K562 treated with DMSO at 1 percent for 48 hours (cell line): ENCODE data around the gene SSTR3. TPM values are rescaled to one million over a fixed set of nuclear protein-coding genes. Genes with fewer than 3 reads are reported as not detected.

Experiments
- total RNA-seq: library from RNA; unstranded; fragments of 300-600 nt; gene quantifications from 2 replicates; pipeline ENCODE4 v1.2.3, GENCODE V29; 2022; ENCODE audit warnings: low replicate concordance; ENCODE audit errors: extremely low read depth

The SSTR3 gene
- total RNA-seq = not detected in 2 replicates

DNA sequence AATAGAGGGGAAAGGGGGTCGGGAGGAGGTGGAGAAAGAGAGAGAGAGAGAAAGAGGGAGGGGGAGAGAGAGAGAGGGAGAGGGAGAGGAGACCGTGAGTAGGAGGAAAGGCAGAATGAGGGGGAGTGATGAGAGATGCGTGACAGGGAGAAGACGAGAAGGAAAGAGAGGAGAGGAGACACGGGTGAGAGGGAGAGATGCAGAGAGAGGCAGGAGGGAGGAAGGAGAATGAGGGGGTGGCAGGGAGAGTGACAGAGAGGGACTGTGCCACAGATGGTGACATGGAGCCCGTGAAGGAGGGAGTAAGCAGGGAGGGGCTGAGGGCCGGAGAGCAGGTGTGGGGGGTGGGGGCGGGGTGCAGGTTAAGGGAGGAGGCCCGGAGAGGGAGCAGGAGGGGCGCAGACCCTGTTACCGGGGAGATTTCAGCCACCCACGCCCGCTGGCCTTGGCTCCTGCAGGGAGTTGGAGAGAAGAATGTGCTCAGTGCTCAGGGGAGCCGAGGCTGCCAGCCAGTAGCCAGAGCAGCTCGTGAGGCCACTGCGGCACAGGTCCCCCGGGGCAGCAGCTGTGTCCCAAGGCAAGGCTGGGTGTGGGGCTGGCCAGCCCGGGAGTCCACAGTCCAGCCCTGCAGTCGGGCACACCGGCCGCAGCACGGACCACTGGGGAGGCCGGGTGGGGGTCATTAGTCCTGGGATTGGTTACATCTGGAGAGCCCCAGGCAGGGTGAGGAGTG lies at the start of gene SSTR3:
Gene SSTR3 (minus strand): TSS at position 304 of the 733 bp plus-strand sequence. CDS start 4,674 bp downstream, outside the sequence.

DNA sequence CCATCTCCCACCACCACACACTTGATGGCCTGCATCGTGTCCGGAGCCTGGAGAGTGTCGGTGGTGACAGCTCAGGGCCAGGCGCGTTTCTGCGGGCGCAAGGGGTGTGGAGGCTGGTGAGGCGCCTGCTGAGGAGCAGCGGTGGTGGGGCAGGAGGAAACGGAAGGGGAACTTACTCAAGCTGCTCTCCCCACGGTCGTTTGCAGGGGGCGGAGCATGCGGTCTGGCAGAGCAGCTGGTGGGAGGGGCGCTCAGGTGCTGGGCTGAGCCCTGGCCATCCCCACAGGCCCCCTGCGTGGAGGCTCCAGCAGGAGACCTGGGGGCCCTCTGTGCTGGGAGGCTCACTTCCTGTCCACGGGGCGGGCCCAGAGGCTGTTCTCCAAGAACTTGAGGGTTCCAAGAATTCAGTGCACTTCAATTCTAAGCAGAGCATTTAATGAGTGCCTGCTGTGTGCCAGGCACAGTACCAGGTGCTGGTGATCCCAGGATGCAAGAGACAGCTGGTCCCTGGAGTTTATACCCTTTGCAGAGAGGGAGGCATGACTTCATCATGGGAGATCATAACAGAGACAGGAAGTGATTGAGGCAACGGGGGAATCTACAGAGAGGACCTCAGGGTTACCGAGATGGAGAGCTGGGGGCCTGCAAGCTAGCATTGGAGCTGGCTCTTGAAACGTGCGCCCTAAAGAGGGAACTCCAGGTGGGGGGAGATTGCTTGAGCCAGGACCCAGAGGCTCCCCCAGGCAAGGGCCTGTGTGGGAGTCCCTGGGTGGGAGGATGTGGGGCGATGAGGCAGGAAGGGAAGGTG lies 32.0 kb upstream of the SSTR3 start, which contains the start of gene RAC2:
Gene RAC2 (minus strand): TSS at position 156 of the 808 bp plus-strand sequence. CDS start 121 bp downstream, at position 35.

DNA sequence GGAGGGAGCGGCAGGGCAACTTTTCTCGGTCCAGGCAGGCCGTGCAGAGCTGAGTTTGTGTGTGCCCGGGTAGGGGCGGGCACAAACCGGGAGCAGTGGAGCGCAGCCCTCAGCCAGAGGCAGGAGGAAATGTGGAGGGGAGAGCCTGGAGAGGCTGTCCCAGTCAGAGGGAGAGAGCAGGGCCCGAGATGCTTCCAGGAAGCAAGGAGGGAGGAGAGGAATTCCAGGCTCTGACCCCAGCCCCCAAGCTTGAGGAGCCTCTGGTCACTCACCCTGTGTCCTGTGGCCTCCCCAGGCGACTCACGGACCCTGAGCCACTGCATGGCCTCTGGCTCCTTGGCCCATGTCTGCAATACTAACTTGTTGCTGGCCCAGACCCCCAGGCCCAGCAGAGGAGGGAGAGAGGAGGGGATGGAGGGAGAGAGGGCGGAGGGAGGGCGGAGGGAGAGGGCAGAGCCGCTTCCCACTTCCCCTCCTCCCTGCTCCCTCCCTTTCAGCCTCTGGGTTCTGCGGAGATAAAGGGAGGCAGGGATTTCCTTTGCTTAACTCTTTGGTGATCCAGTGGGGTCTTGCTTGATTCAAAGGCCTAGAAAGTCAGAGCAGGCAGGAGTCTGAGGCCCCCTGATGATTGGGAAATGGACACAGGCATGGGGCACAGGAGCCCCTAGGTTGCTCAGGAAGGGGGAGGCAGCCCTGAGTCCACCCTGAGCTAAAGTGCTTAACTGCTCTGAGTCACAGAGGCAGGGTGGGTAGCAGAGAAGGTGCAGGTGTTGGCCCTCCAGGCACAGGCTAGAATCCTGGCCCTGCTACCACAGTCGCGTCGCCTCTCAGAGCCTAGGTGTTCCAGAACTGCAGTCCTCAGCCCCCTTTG lies 24.2 kb downstream of the SSTR3 start, which contains the start of gene C1QTNF6:
Gene C1QTNF6 (minus strand): TSS at position 357 of the 871 bp plus-strand sequence. CDS start 34 bp downstream, at position 323.

Other genes starting within 250 kb of the SSTR3 start
- gene TST, start 193.0 kb downstream of the SSTR3 start, total RNA-seq = not detected in 2 replicates
- gene MPST, start 192.7 kb downstream of the SSTR3 start, total RNA-seq = not detected in 2 replicates
- gene KCTD17, start 160.7 kb downstream of the SSTR3 start, total RNA-seq = not detected in 2 replicates
- not detected in 2 replicates for gene TMPRSS6, start 102.8 kb downstream of the SSTR3 start, total RNA-seq
- gene IL2RB, start 62.6 kb downstream of the SSTR3 start, total RNA-seq = not detected in 2 replicates
- not detected in 2 replicates for gene C1QTNF6, start 24.2 kb downstream of the SSTR3 start, total RNA-seq
- 1,171 TPM in 1 of 2 replicates, not detected in the other for gene RAC2, start 31.8 kb upstream of the SSTR3 start, total RNA-seq
- not detected in 2 replicates for gene CYTH4, start 70.0 kb upstream of the SSTR3 start, total RNA-seq
- not detected in 2 replicates for gene ELFN2, start 215.0 kb upstream of the SSTR3 start, total RNA-seq